Thyroid gland (tissue), 4 donors: Measurements from ENCODE around the gene BMP8B. TPM values are rescaled to one million over a fixed set of nuclear protein-coding genes. Genes with fewer than 3 reads are reported as not detected.
"Not testable (repeated sequence)": the region's sequence is repeated elsewhere in the genome, so short reads cannot be mapped to it uniquely, and the experiment has no call there.

Experiments used
- DNase-seq, 2 donors: peaks; one replicate each; pipeline ENCODE4 v3.0.0-alpha.2; 2019
- H3K27ac ChIP-seq, 3 donors: fragments of 200-600 bp; sonication (generic); 1 replicate in 2 of 3; 2 replicates in 1 of 3; pipeline ENCODE4 v1.5.1; 2016 to 2019; ENCODE audit warnings: mild to moderate bottlenecking in 1 of 3, moderate library complexity in 1 of 3
- H3K27me3 ChIP-seq: fragments of 200-600 bp; sonication (generic); one replicate; pipeline ENCODE4 v1.5.1; 2019
- H3K36me3 ChIP-seq, 2 donors: fragments of 200-600 bp; sonication (generic); one replicate each; pipeline ENCODE4 v1.5.1; 2016 to 2019
- H3K4me1 ChIP-seq, 2 donors: fragments of 200-600 bp; sonication (generic); one replicate each; pipeline ENCODE4 v1.5.1; 2017 to 2019
- H3K4me3 ChIP-seq, 3 donors: fragments of 200-600 bp; sonication (generic); replicated peaks in 1 of 3; 1 replicate in 2 of 3; 2 replicates in 1 of 3; pipeline ENCODE4 v1.5.1; 2016; ENCODE audit warnings: mild to moderate bottlenecking in 1 of 3
- H3K9me3 ChIP-seq: fragments of 200-600 bp; sonication (generic); one replicate; pipeline ENCODE4 v1.5.1; 2017
- POLR2A ChIP-seq, 2 donors: fragments of 450-650 bp; IDR thresholded peaks; one replicate each; pipeline ENCODE4 v1.6.1; 2017; ENCODE audit warnings: antibody characterized with exemption in 2 of 2, mild to moderate bottlenecking in 2 of 2, moderate library complexity in 1 of 2
- WGBS, 2 donors: methylation state at CpG; one replicate each; pipeline ENCODE4 v1.1.5; 2017; 5-methylcytosine and 5-hydroxymethylcytosine counted together
- intact Hi-C: fragments of 100-400 bp; cut with DNase I; formaldehyde crosslinking; loops from one replicate; pipeline ENCODE4 v1.15.1; 2023
- total RNA-seq, 4 donors: library from RNA; depleted of rRNA; stranded (reverse); fragments of >200 nt; gene quantifications; one replicate each; pipeline ENCODE4 v1.2.3, GENCODE V29; 2016
- TF ChIP-seq, protein P1 (sequence below), 6 experiments: fragments of 200-600 bp in 3 of 6; fragments of 450-650 bp in 3 of 6; sonication (generic) in 3 of 6; IDR thresholded peaks; one replicate each; pipeline ENCODE4 v1.5.1; 2016 to 2019; ENCODE audit warnings: antibody characterized with exemption in 6 of 6, mild to moderate bottlenecking in 2 of 6, inconsistent platforms in 1 of 6, moderate library complexity in 1 of 6

Gene BMP8B
- total RNA-seq, 4 donors from 2014 or later = 6.6 to 15.4 (median 8.1) TPM

GRCh38 chr1:39799770-39800470 lies 11.3 kb upstream of the BMP8B start:
- H3K4me1 ChIP-seq = no peaks in the 10 kb centered on the region
- no peak for TF ChIP-seq POLR2A (IDR thresholded peaks at IDR 0.05)
- TF ChIP-seq, protein P1, sequence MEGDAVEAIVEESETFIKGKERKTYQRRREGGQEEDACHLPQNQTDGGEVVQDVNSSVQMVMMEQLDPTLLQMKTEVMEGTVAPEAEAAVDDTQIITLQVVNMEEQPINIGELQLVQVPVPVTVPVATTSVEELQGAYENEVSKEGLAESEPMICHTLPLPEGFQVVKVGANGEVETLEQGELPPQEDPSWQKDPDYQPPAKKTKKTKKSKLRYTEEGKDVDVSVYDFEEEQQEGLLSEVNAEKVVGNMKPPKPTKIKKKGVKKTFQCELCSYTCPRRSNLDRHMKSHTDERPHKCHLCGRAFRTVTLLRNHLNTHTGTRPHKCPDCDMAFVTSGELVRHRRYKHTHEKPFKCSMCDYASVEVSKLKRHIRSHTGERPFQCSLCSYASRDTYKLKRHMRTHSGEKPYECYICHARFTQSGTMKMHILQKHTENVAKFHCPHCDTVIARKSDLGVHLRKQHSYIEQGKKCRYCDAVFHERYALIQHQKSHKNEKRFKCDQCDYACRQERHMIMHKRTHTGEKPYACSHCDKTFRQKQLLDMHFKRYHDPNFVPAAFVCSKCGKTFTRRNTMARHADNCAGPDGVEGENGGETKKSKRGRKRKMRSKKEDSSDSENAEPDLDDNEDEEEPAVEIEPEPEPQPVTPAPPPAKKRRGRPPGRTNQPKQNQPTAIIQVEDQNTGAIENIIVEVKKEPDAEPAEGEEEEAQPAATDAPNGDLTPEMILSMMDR (IDR thresholded peaks at IDR 0.05) = peak; percentile 56 to 92 (median 80)
- H3K27me3 ChIP-seq = no peaks in the 10 kb centered on the region
- DNase-seq = peak; percentile 72 to 78
- no peak overlapping the region for H3K4me3 ChIP-seq
- 0 to 4% methylated on average over 8 of the region's 8 CpGs for WGBS, 2 donors
- H3K36me3 ChIP-seq = no peaks in the 10 kb centered on the region
- no peaks in the 10 kb centered on the region for H3K9me3 ChIP-seq
- peak overlapping the region in 1 of 3 donors; percentile 48 for H3K27ac ChIP-seq
- intact Hi-C loops = no loop called here

- peak overlapping the region in 1 of 3 donors; percentile 48 for H3K27ac ChIP-seq
- H3K4me3 ChIP-seq, H3K27me3 ChIP-seq, intact Hi-C loops, H3K9me3 ChIP-seq, H3K36me3 ChIP-seq, H3K4me1 ChIP-seq: not testable (repeated sequence)
- 49 to 51% methylated on average over 16 to 17 of the region's 26 CpGs for WGBS, 2 donors
- TF ChIP-seq, protein P1 (IDR thresholded peaks at IDR 0.05) = peak in 2 of 6 experiments; percentile 0 to 37
- DNase-seq = peak; percentile 78 to 86
These were observed 10.4 kb upstream of the BMP8B start for GRCh38 chr1:39798859-39799769.

DNA sequence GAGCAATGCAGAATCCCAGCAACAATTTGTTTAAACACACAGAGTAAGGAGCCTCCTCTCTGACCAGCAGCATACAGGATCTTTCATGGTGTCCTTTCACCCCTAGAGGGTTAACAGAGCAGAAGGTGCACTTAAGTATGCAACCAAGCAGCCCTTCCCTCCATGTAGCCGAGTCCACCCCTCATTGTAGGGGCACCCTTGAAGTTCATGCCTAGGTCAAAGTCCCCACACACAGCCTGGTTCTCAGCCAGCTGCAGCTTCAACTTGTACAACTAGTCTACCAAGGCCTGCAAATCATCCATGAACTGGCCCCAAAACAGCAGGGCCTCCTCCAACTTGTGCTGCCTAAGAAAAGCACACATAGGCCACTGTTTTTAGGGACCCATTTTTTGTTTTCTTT lies 7.0 kb upstream of the BMP8B start:
- TF ChIP-seq, protein P1 (IDR thresholded peaks at IDR 0.05) = no peak
- TF ChIP-seq POLR2A (IDR thresholded peaks at IDR 0.05) = no peak
- peak; percentile 20 to 32 for DNase-seq
- H3K4me1 ChIP-seq = no peaks in the 10 kb centered on the region
- H3K27me3 ChIP-seq = no peaks in the 10 kb centered on the region
- no peaks in the 10 kb centered on the region for H3K9me3 ChIP-seq
- no peak overlapping the region for H3K27ac ChIP-seq
- intact Hi-C loops = no loop called here
- no peak overlapping the region for H3K4me3 ChIP-seq
- WGBS, 2 donors = 7 to 25% methylated on average over 1 of the region's 1 CpG
- H3K36me3 ChIP-seq = no peaks in the 10 kb centered on the region

GRCh38 chr1:39791838-39792237 lies 3.2 kb upstream of the BMP8B start:
- Histone ChIP-seq H3K27me3 (no peaks in the 10 kb centered on the region), H3K27ac (no peak overlapping the region), H3K9me3 (no peaks in the 10 kb centered on the region), H3K36me3 (no peaks in the 10 kb centered on the region), H3K4me3 (no peak overlapping the region), H3K4me1 (peaks cover 5 to 8% of the 10 kb centered on the region in 2 donors)
- TF ChIP-seq, protein P1 (IDR thresholded peaks at IDR 0.05) = no peak
- TF ChIP-seq POLR2A (IDR thresholded peaks at IDR 0.05) = no peak
- 94 to 95% methylated on average over 2 of the region's 2 CpGs for WGBS, 2 donors
- intact Hi-C loops = no loop called here
- no peak for DNase-seq
